ENCODE results near the gene ZNF587. TPM values are rescaled to one million over a fixed set of nuclear protein-coding genes. Genes with fewer than 3 reads are reported as not detected.
A peak's percentile ranks its signal among the peaks of the same experiment; 100 is the strongest.

The ZNF587 gene
- total and polyA plus RNA-seq, 2 of the 13 experiments (the other 11 are each of a cell fraction or from before 2014, with no cell fraction given), result 8.7 to 17.5 TPM

DNA sequence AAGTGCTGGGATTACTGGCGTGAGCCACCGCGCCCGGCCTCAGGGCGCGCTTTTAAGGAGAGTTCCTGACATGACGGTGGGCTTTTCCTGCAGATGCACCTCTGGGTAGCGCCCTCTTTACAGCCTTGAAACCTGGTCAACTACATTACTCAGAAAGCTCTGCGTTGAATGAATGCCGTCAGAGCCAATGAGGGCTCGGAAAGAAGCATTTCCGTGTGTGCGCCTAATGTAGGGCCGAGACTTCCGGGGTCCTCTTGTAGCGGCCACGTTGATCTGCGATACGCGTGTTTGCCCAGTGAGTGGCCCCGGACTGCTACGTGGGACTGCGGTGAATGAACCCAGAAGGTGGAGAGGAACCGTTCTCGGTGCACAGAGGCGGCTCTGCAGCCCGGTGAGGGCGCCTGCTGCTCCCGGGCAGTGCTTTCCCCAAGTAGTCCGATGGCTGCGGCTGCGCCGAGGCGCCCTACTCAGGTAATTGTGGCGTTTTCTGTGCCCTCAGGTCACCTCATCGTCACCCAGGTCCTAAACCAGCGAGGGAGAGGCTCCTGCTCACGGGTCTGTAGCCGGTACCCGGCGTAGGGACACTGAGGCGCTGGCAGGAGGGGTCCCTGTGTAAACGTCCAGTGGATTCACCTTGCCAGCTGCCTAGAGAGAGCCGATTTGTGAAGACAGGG, 30.0 kb upstream of the ZNF587 start (continued):
- TF ChIP-seq, protein P1, sequence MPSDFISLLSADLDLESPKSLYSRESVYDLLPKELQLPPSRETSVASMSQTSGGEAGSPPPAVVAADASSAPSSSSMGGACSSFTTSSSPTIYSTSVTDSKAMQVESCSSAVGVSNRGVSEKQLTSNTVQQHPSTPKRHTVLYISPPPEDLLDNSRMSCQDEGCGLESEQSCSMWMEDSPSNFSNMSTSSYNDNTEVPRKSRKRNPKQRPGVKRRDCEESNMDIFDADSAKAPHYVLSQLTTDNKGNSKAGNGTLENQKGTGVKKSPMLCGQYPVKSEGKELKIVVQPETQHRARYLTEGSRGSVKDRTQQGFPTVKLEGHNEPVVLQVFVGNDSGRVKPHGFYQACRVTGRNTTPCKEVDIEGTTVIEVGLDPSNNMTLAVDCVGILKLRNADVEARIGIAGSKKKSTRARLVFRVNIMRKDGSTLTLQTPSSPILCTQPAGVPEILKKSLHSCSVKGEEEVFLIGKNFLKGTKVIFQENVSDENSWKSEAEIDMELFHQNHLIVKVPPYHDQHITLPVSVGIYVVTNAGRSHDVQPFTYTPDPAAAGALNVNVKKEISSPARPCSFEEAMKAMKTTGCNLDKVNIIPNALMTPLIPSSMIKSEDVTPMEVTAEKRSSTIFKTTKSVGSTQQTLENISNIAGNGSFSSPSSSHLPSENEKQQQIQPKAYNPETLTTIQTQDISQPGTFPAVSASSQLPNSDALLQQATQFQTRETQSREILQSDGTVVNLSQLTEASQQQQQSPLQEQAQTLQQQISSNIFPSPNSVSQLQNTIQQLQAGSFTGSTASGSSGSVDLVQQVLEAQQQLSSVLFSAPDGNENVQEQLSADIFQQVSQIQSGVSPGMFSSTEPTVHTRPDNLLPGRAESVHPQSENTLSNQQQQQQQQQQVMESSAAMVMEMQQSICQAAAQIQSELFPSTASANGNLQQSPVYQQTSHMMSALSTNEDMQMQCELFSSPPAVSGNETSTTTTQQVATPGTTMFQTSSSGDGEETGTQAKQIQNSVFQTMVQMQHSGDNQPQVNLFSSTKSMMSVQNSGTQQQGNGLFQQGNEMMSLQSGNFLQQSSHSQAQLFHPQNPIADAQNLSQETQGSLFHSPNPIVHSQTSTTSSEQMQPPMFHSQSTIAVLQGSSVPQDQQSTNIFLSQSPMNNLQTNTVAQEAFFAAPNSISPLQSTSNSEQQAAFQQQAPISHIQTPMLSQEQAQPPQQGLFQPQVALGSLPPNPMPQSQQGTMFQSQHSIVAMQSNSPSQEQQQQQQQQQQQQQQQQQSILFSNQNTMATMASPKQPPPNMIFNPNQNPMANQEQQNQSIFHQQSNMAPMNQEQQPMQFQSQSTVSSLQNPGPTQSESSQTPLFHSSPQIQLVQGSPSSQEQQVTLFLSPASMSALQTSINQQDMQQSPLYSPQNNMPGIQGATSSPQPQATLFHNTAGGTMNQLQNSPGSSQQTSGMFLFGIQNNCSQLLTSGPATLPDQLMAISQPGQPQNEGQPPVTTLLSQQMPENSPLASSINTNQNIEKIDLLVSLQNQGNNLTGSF (CRISPR knock-in tag; IDR thresholded peaks at IDR 0.05), result 0 out of 2 replicates have a peak, but pooled peaks have one; percentile 18
- TF ChIP-seq HOXA9 (CRISPR knock-in tag; IDR thresholded peaks at IDR 0.05; ENCODE audit: borderline replicate concordance) (no peak), ZFAT (CRISPR knock-in tag; conservative IDR thresholded peaks at IDR 0.05) (0 out of 2 replicates have a peak, but pooled peaks have one; percentile 34), ASH2L (IDR thresholded peaks at IDR 0.05; ENCODE audit: insufficient read length, low read depth, low read length) (peak; percentile 67), ZNF724P (CRISPR knock-in tag; IDR thresholded peaks at IDR 0.05; ENCODE audit: borderline replicate concordance) (no peak; the same call in 1 of the 2 replicates), NONO (IDR thresholded peaks at IDR 0.05) (no peak), NONO (CRISPR knock-in tag; conservative IDR thresholded peaks at IDR 0.05) (no peak; the same call in 1 of the 2 replicates), TRIM24 (CRISPR knock-in tag; IDR thresholded peaks at IDR 0.05) (no peak), SETDB1 (CRISPR knock-in tag; IDR thresholded peaks at IDR 0.05; ENCODE audit: borderline replicate concordance) (no peak)
- TF ChIP-seq, protein P2, sequence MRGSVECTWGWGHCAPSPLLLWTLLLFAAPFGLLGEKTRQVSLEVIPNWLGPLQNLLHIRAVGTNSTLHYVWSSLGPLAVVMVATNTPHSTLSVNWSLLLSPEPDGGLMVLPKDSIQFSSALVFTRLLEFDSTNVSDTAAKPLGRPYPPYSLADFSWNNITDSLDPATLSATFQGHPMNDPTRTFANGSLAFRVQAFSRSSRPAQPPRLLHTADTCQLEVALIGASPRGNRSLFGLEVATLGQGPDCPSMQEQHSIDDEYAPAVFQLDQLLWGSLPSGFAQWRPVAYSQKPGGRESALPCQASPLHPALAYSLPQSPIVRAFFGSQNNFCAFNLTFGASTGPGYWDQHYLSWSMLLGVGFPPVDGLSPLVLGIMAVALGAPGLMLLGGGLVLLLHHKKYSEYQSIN (CRISPR knock-in tag; IDR thresholded peaks at IDR 0.05; ENCODE audit: borderline replicate concordance), result no peak
- TF ChIP-seq, protein P3, sequence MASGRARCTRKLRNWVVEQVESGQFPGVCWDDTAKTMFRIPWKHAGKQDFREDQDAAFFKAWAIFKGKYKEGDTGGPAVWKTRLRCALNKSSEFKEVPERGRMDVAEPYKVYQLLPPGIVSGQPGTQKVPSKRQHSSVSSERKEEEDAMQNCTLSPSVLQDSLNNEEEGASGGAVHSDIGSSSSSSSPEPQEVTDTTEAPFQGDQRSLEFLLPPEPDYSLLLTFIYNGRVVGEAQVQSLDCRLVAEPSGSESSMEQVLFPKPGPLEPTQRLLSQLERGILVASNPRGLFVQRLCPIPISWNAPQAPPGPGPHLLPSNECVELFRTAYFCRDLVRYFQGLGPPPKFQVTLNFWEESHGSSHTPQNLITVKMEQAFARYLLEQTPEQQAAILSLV (CRISPR knock-in tag; IDR thresholded peaks at IDR 0.05; ENCODE audit: borderline replicate concordance), result peak; percentile 55; the same call in 1 of the 2 replicates
- TF ChIP-seq, protein P4, sequence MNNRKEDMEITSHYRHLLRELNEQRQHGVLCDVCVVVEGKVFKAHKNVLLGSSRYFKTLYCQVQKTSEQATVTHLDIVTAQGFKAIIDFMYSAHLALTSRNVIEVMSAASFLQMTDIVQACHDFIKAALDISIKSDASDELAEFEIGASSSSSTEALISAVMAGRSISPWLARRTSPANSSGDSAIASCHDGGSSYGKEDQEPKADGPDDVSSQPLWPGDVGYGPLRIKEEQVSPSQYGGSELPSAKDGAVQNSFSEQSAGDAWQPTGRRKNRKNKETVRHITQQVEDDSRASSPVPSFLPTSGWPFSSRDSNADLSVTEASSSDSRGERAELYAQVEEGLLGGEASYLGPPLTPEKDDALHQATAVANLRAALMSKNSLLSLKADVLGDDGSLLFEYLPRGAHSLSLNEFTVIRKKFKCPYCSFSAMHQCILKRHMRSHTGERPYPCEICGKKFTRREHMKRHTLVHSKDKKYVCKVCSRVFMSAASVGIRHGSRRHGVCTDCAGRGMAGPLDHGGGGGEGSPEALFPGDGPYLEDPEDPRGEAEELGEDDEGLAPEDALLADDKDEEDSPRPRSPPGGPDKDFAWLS (CRISPR knock-in tag; IDR thresholded peaks at IDR 0.05; ENCODE audit: borderline replicate concordance), result no peak
- TF ChIP-seq, protein P5, sequence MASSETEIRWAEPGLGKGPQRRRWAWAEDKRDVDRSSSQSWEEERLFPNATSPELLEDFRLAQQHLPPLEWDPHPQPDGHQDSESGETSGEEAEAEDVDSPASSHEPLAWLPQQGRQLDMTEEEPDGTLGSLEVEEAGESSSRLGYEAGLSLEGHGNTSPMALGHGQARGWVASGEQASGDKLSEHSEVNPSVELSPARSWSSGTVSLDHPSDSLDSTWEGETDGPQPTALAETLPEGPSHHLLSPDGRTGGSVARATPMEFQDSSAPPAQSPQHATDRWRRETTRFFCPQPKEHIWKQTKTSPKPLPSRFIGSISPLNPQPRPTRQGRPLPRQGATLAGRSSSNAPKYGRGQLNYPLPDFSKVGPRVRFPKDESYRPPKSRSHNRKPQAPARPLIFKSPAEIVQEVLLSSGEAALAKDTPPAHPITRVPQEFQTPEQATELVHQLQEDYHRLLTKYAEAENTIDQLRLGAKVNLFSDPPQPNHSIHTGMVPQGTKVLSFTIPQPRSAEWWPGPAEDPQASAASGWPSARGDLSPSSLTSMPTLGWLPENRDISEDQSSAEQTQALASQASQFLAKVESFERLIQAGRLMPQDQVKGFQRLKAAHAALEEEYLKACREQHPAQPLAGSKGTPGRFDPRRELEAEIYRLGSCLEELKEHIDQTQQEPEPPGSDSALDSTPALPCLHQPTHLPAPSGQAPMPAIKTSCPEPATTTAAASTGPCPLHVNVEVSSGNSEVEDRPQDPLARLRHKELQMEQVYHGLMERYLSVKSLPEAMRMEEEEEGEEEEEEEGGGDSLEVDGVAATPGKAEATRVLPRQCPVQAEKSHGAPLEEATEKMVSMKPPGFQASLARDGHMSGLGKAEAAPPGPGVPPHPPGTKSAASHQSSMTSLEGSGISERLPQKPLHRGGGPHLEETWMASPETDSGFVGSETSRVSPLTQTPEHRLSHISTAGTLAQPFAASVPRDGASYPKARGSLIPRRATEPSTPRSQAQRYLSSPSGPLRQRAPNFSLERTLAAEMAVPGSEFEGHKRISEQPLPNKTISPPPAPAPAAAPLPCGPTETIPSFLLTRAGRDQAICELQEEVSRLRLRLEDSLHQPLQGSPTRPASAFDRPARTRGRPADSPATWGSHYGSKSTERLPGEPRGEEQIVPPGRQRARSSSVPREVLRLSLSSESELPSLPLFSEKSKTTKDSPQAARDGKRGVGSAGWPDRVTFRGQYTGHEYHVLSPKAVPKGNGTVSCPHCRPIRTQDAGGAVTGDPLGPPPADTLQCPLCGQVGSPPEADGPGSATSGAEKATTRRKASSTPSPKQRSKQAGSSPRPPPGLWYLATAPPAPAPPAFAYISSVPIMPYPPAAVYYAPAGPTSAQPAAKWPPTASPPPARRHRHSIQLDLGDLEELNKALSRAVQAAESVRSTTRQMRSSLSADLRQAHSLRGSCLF (CRISPR knock-in tag; IDR thresholded peaks at IDR 0.05; ENCODE audit: borderline replicate concordance), result no peak
